GM19468 (cell line): ENCODE measurements around the gene POLR2F.
"Not testable (repeated sequence)": the region's sequence is repeated elsewhere in the genome, so short reads cannot be mapped to it uniquely, and the experiment has no call there.

Experiments used
- ATAC-seq: cut with Tn5 transposase; IDR thresholded peaks from one replicate; pipeline ENCODE4 v1.9.1; 2021; ENCODE audit warnings: mild to moderate bottlenecking, moderate library complexity, moderate number of reproducible peaks; ENCODE audit not compliant: unreplicated experiment; ENCODE audit errors: extremely low read depth

Gene POLR2F

GRCh38 chr22:37924386-37925065 lies 29.0 kb upstream of the POLR2F start:
- ATAC-seq, result no peak

GRCh38 chr22:37925330-37925729 lies 28.2 kb upstream of the POLR2F start:
- ATAC-seq, result no peak

GRCh38 chr22:37925767-37926166 lies 27.7 kb upstream of the POLR2F start:
- no peak for ATAC-seq

GRCh38 chr22:37926358-37926757 lies 27.1 kb upstream of the POLR2F start:
- ATAC-seq, result no peak

- no peak for ATAC-seq
These were observed 26.5 kb upstream of the POLR2F start for GRCh38 chr22:37926771-37927636.

GRCh38 chr22:37927637-37927936 lies 25.9 kb upstream of the POLR2F start:
- no peak for ATAC-seq

GRCh38 chr22:37929390-37929789 lies 24.1 kb upstream of the POLR2F start:
- ATAC-seq, result no peak

GRCh38 chr22:37930270-37930951 lies 23.1 kb upstream of the POLR2F start:
- ATAC-seq, result no peak

- ATAC-seq, result no peak
These were observed 22.5 kb upstream of the POLR2F start for GRCh38 chr22:37930952-37931440.

GRCh38 chr22:37931893-37932389 lies 21.6 kb upstream of the POLR2F start:
- no peak for ATAC-seq

- ATAC-seq, result no peak
These were observed 21.1 kb upstream of the POLR2F start for GRCh38 chr22:37932401-37932800.

GRCh38 chr22:37932821-37933578 lies 20.5 kb upstream of the POLR2F start:
- ATAC-seq, result no peak

GRCh38 chr22:37933711-37934376 lies 19.7 kb upstream of the POLR2F start:
- ATAC-seq, result peak; percentile 32

- no peak for ATAC-seq
These were observed 12.7 kb upstream of the POLR2F start for GRCh38 chr22:37940698-37941376.

- ATAC-seq, result no peak
These were observed 11.4 kb upstream of the POLR2F start for GRCh38 chr22:37942133-37942532.

- ATAC-seq, result no peak
These were observed 10.2 kb upstream of the POLR2F start for GRCh38 chr22:37943136-37943824.

GRCh38 chr22:37943825-37944198 lies 9.7 kb upstream of the POLR2F start:
- no peak for ATAC-seq

GRCh38 chr22:37944423-37944822 lies 9.1 kb upstream of the POLR2F start:
- ATAC-seq, result not testable (repeated sequence)
